Erythroblast (primary cell): ENCODE results near the gene TMA7B.

ENCODE experiments used
- GATA1 ChIP-seq: IDR thresholded peaks from 2 replicates; pipeline ENCODE4 v1.6.1; 2011; ENCODE audit warnings: low read depth, mild to moderate bottlenecking, control low read depth, low read length, moderate library complexity
- POLR2A ChIP-seq: IDR thresholded peaks from 2 replicates; pipeline ENCODE4 v1.6.1; 2011; ENCODE audit warnings: mild to moderate bottlenecking, low read length

DNA sequence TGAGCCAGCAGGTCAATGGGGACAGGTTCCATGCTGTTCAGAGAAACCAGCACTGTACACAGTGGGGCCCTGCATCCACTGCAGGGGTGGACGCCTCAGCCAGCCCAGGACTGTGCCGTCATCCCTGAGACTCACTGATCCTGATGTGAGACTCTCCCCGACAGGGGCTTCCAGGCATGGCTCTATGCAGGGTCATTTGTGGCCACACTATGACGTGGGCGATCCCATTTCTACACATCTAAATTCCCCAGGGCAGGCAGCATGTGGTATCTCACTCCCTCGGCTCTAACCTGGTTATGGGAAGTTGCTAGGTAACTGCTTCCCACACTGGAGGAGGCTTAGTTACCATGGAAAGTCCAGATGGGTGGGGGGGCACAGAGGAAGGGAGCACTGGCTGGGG is 20.4 kb downstream of the TMA7B start:
- no peak for TF ChIP-seq GATA1
- no peak for TF ChIP-seq POLR2A
